HepG2 (cell line): Measurements from ENCODE around the gene KIF2C. TPM values are rescaled to one million over a fixed set of nuclear protein-coding genes. Genes with fewer than 3 reads are reported as not detected.

Source experiments
- AHR ChIP-seq: IDR thresholded peaks from 2 replicates; pipeline ENCODE4 v1.6.1; 2018; ENCODE audit warnings: missing genetic modification reagents, missing compliant biosample characterization
- ZFYVE20 ChIP-seq: sonication (generic); formaldehyde crosslinking; IDR thresholded peaks from 2 replicates; pipeline ENCODE4 v1.8.0; 2023; ENCODE audit warnings: low read depth, mild to moderate bottlenecking, moderate library complexity, missing genetic modification reagents, borderline replicate concordance
- ZHX2 ChIP-seq, 2 experiments: sonication (generic) in 1 of 2; formaldehyde crosslinking in 1 of 2; IDR thresholded peaks; 2 replicates each; pipeline versions ENCODE4 v1.6.1 to v1.9.0; 2014 to 2022; ENCODE audit warnings: antibody characterized with exemption in 1 of 2, borderline replicate concordance in 1 of 2, inconsistent platforms in 1 of 2, low read depth in 1 of 2, missing genetic modification reagents in 1 of 2
- ZNF776 ChIP-seq: sonication (generic); formaldehyde crosslinking; IDR thresholded peaks from 2 replicates; pipeline ENCODE4 v1.4.0; 2020; ENCODE audit warnings: mild to moderate bottlenecking, missing genetic modification reagents
- polyA plus RNA-seq, 8 experiments: library from polyadenylated mRNA; depleted of rRNA in 3 of 8; stranded (reverse) in 7 of 8; unstranded in 1 of 8; fragments of >200 nt; fragmentation: Illumina TruSeq in 4 of 8; extraction: Trizol in 4 of 8; gene quantifications; 2 replicates each; pipeline versions ENCODE4 v1.2.1 to v1.2.3, GENCODE V29; 2011 to 2016; ENCODE audit warnings: low read depth in 4 of 8, missing spikeins in 1 of 8, mixed read lengths in 1 of 8; ENCODE audit not compliant: insufficient read depth in 1 of 8
- total RNA-seq, 5 experiments: library from RNA; depleted of rRNA; stranded (reverse); fragments of >200 nt; fragmentation: Illumina TruSeq; extraction: Trizol; gene quantifications; 2 replicates each; pipeline ENCODE4 v1.2.3, GENCODE V29; 2016; ENCODE audit warnings: low read depth in 1 of 5

Gene KIF2C
- total and polyA plus RNA-seq, 2 of the 13 experiments (the other 11 are each of a cell fraction or from before 2014, with no cell fraction given): 29.7 to 53.7 TPM

DNA sequence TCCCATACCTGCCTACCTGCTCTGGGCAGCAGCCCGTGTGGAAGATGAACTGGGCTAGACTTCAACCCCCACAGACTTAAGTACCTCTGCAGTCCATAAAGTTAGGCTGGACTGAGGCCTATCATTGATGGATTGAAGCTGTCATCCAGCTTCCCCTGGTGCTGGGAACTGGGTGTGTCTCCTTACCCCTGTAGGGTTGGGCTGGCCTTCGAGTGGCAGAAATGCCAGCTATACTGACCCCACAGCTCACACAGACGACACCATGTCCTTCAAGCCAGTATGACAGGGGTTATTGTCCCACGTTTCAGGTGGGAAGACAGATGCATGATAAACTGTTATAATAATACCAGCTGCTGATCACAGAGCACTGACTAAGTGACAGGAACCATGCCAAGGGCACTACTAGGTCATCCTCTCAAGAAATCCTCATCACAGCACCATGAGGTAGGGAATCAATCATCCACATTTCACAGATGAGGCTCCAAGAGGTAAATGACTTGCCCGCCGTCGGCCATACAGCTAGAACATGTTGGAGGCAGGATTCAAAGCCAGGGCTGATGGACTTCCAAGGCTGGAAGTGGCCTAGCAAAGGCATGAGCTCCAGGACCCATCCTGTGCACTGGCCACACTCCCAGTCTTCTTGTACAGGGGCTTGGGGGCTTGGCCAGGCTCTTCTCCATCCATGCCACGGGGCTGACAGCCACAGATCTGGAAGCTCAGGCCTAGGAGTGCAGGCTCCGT, 48.7 kb downstream of the KIF2C start, which contains the start of gene BEST4 (continued):
- TF ChIP-seq ZHX2 (IDR thresholded peaks at IDR 0.05; ENCODE audit: low read depth) (no peak), ZHX2 (CRISPR knock-in tag; IDR thresholded peaks at IDR 0.05; ENCODE audit: borderline replicate concordance) (no peak), ZFYVE20 (CRISPR knock-in tag) (no peak), AHR (CRISPR knock-in tag) (no peak), ZNF776 (CRISPR knock-in tag) (no peak)
- TF ChIP-seq, all 625 proteins: peak for 0
